HL-60/S4 treated with phorbol 12-myristate 13-acetate at 8.2 ng/mL for 4 days and 3 days (cell line): ENCODE measurements around the gene TERT.
"Not testable (repeated sequence)": the region's sequence is repeated elsewhere in the genome, so short reads cannot be mapped to it uniquely, and the experiment has no call there.

Experiments used
- in situ Hi-C: fragments of 300-500 bp; cut with MboI; formaldehyde crosslinking; loops from 2 replicates; pipeline ENCODE4 v1.15.0; 2022; ENCODE audit warnings: low sequenced_read_pairs

The TERT gene

DNA sequence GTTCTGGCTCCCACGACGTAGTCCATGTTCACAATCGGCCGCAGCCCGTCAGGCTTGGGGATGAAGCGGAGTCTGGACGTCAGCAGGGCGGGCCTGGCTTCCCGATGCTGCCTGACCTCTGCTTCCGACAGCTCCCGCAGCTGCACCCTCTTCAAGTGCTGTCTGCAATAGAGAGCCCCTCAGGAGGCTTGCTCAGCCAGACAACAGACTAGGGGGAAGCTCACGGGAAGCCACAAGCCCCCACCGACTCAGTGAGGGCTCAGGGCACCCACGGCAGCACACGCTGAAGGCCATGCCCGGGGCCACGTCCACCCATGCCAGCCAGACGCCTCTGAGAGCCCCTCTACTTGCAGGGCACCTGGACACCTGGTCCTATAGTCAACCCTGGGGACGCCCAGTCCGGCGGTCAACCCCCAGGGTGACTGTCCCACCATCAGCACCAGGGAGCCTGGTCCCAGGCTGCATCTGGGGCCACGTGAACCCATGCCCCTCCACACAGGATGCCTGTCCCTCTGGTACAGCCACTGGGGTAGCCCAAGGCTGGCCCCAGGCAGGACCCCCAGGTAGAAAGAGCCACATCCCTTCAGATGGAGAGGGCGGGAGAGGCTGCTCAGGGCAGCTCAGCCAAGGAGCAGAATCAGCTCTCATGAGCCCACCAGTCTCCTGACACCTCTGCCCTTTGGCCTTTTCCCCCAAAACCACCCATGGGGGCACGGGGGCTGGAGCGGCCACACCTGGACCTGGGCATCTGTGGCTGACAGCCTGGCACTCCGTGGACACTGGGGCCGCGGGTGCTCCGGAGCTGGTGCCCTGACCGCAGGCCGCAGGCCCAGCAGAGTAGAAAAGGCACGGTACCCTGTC lies 14.5 kb downstream of the TERT start:
- in situ Hi-C loops: no loop called here

- in situ Hi-C loops: no loop called here
These were observed 15.3 kb downstream of the TERT start for GRCh38 chr5:1279443-1280151.

GRCh38 chr5:1278656-1279442 lies 16.0 kb downstream of the TERT start:
- in situ Hi-C loops: no loop called here

GRCh38 chr5:1278216-1278615 lies 16.7 kb downstream of the TERT start:
- in situ Hi-C loops: no loop called here

- in situ Hi-C loops: no loop called here
These were observed 17.1 kb downstream of the TERT start for GRCh38 chr5:1277781-1278180.

GRCh38 chr5:1277331-1277730 lies 17.5 kb downstream of the TERT start:
- in situ Hi-C loops: no loop called here

GRCh38 chr5:1276930-1277329 lies 17.9 kb downstream of the TERT start:
- in situ Hi-C loops: no loop called here

DNA sequence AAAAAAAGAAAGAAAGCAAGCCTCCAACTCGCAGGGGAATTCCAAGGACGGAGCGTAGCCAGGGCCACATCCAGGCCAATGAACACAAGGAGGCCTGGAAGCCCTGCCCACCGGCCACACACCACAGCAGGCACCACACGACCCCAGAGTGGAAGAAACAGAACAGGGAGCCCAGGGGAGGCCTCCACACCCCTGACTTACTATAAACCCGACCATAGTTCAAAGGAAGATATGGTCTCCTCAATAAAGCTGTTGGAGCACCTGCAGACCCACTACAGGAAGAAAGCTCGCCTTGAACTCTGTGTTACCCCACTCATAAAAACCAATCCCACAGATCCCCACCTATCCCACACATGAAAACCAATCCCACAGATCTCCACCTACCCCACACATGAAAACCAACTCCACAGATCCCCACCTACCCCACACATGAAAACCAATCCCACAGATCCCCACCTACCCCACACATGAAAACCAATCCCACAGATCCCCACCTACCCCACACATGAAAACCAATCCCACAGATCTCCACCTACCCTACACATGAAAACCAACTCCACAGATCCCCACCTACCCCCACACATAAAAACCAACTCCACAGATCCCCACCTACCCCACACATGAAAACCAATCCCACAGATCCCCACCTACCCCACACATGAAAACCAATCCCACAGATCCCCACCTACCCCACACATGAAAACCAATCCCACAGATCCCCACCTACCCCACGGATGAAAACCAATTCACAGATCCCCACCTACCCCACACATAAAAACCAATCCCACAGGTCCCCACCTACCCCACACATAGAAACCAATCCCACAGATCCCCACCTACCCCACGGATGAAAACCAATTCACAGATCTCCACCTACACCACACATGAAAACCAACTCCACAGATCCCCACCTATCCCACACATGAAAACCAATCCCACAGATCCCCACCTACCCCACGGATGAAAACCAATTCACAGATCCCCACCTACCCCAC lies 19.2 kb downstream of the TERT start:
- in situ Hi-C loops: not testable (repeated sequence)

- in situ Hi-C loops: no loop called here
These were observed 20.4 kb downstream of the TERT start for GRCh38 chr5:1274471-1274870.

- in situ Hi-C loops: no loop called here
These were observed 21.1 kb downstream of the TERT start for GRCh38 chr5:1273745-1274144.

DNA sequence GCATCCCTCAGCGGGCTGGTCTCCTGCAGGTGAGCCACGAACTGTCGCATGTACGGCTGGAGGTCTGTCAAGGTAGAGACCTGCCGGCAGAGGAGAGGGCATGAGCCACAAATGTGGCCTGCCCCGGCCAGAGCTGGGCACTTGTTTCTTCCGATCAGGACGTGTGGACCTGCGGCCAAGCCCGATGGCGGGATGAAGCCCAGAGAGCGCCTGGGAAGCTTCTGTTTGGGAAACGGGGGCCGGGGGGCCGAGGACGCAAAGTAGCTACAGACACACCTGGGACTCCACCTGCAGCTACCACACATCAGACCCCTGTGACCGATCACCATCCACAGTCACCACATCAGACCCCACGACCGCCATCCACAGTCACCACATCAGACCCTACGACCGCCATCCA lies 22.7 kb downstream of the TERT start:
- in situ Hi-C loops: no loop called here

- in situ Hi-C loops: no loop called here
These were observed 23.6 kb downstream of the TERT start for GRCh38 chr5:1270933-1271914.

- in situ Hi-C loops: no loop called here
These were observed 24.4 kb downstream of the TERT start for GRCh38 chr5:1270426-1270825.

DNA sequence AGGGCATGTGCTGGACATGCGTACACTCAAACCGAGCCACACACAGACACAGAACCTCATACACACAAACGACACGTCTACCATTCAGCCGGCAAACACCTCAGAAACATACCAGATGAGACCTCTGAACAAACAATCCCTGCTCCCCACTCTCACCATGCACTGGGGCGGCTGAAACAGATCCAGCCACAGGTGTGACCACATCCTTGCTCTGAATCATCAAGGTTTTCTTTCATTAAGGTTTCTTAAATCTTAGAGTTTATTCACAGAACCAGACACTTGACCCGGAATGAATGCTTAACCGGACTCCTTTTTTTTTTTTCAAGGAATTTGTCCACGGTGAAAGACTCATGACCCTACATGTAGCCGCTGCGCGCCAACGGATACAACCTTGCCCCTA lies 26.2 kb downstream of the TERT start:
- in situ Hi-C loops: no loop called here

DNA sequence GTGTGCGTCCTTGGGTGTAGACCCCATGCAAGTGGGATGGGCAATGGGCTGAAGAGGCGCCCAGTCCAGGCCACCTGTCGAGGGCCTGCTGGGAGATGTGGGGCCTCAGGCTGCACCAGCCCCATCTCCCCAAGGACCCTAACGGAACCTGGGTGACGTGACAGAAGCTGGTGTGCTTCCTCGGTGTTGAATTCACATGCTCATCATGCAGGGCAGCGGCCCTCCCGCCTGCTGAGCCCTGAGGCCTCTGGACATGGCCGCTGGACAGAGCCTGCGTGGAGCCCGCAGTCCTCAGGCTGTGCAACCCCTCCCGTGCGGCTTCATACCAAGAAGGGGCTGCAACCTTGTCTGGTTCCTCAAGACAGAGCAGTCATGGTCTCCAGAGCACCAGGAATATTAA lies 26.8 kb downstream of the TERT start:
- in situ Hi-C loops: no loop called here

GRCh38 chr5:1267464-1267863 lies 27.4 kb downstream of the TERT start:
- in situ Hi-C loops: not testable (repeated sequence)

DNA sequence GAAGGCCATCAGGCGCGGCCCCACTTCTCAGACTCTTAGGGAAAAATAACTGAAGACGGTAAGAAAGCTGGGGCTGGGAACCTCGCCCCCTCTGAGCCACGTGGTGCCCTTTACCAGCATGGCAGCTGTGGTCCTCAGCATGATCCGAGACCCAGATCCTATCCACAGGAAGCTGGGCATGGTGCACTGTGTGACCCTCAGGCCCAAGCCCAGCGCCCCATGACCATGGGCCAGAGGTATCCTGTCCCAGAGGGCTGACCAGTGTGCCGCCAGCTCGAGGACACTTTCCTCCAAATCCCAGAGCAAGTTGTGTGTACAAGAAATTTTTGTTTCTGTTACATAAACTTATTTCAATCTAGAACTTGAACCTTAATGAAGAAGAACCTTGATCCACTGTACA lies 28.1 kb downstream of the TERT start:
- in situ Hi-C loops: no loop called here

DNA sequence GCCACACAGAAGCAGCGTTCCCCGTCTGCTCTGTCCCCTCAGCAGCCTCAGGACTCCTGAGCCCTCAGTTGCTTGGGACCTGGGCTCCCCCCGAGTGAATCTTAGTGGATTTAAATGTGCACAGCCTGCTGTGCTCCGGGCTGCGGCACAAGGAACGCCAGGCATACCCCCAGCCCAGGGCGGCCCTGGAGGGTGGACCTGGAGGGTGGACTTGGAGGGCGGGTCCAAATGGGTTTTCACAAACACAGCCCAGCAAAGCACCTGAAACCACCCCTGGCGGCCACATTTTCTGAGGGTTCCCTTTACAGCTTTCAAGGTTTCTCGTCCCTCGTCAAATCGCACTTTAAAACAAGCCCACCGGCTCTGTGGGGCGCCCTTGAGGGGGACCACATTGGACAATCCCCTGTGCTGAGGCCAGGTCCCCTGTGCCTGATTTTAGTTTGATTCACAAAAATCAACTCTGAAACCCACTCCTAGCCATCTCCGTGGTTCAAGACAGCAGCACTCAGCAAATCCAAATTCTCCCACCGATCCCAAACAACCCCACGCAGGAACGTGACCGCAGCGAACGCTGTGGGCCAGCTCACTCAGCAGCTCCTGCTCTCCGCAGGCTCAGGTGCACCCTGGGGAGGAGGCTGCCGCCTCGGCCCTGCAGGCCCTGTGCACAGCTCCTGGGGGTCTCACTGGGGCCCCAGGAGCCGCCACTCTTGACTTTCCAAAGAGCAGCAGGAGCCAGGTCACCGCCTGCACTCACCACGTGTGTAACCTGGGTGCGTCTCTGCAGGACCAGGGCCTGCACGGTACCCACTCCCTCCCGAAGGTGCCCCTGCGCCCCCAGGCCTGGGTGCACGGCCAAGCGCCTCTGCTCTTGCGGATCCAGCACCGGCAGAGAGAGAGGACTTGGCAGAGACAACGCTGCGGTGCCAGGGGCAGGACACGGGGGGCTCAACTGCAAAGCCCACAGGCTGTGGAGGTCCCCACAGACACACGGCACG lies 29.1 kb downstream of the TERT start:
- in situ Hi-C loops: no loop called here
